Activated CD4-positive, alpha-beta T cell treated with anti-CD3 and anti-CD28 coated beads, Interleukin-2, Interleukin-4, amounts not matched to agents 100 ng/mL and 50 ng/mL, durations not matched to agents 16 hours and 8 hours (primary cell): ENCODE data around the gene SLC38A11.
"Not testable (repeated sequence)": the region's sequence is repeated elsewhere in the genome, so short reads cannot be mapped to it uniquely, and the experiment has no call there.

ENCODE experiments used
- DNase-seq: peaks from one replicate; pipeline ENCODE4 v3.0.0-alpha.2; 2020; ENCODE audit warnings: low spot score

The SLC38A11 gene

DNA sequence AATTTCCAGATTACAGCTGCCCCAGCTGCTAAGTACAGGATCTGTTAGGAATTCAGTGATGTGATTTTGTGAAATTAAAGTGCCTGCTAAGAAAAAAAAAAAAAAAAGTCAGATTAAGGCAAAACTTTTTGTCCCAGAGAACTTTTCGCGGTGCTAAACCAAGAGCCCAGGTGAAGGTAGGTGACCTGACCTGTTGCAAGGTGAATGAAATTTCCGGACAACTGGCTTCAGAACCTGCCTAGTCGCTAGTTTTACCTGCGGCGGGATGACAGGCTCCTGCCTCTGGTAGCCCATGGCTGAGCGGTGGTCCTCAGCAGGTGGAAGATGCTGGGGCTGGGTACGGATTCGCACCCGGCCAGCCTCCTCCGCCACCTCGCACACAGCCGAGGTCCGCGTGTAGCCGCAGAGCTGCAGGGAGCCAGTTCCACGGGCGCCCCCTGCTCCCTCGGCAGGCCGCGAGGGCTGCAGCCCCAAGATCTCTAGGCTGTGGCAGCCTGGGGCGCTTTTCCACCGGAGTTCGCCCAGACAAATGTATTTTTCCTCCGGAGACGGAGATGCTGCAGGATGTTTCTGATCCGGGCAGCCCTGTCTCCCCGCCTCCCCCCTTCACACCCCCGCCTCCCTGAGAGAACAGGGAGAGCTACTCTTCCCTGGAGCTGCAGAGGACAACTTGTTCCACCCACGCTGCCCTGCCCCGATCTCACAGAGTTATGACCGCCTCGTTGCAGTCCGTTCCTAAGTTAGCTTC lies at the start of gene SLC38A11:
SLC38A11 (minus strand) TSS at position 572 of the 748 bp plus-strand sequence; CDS start at position 294, 278 bp downstream.
- DNase-seq = no peak

DNA sequence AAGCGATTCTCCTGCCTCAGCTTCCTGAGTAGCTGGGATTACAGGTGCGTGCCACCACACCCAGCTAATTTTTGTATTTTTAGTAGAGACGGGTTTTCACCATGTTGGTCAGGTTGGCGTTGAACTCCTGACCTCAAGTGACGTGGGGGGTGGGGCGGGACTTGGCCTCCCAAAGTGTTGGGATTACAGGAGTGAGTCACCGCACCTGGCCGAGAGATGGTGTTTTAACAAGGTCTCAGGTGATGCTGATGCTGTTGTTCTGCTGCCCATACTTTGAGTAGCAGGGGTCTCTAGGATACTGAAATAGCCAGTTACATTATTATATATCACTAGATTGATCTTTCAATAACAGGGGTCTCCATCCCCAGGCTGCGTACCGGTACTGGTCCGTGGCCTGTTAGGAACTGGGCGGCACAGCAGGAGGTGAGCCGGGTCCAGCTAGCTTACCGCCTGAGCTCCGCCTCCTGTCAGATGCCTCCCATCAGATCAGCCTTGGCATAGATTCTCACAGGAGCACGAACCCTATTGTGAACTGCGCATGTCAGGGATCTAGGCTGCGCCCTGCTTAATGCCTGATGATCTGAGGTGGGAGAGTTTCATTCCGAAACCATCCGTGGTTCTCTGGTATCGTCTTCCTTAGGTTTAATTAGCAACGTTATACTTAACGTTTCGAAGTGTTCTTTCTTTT lies 48.3 kb upstream of the SLC38A11 start:
- DNase-seq = no peak

- no peak for DNase-seq
Observed at GRCh38 chr2:165002638-165003037, 47.3 kb upstream of the SLC38A11 start.

DNA sequence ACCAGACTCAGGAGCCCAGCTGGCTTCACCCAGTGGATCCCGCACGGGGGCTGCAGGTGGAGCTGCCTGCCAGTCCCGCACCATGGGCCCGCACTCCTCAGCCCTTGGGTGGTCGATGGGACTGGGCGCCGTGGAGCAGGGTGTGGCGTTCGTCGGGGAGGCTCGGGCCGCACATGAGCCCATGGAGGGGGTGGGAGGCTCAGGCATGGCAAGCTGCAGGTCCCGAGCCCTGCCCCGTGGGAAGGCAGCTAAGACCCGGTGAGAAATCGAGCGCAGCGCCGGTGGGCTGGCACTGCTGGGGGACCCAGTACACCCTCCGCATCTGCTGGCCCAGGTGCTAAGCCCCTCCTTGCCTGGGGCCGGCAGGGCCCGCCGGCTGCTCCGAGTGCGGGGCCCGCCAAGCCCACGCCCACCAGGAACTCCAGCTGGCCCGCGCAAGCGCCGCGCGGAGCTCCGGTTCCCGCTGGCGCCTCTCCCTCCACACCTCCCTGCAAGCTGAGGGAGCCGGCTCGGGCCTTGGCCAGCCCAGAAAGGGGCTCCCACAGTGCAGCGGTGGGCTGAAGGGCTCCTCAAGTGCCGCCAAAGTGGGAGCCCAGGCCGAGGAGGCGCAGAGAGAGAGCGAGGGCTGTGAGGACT lies 39.5 kb upstream of the SLC38A11 start:
- not testable (repeated sequence) for DNase-seq

GRCh38 chr2:164993287-164994016 lies 38.1 kb upstream of the SLC38A11 start:
- peak; percentile 15 for DNase-seq

DNA sequence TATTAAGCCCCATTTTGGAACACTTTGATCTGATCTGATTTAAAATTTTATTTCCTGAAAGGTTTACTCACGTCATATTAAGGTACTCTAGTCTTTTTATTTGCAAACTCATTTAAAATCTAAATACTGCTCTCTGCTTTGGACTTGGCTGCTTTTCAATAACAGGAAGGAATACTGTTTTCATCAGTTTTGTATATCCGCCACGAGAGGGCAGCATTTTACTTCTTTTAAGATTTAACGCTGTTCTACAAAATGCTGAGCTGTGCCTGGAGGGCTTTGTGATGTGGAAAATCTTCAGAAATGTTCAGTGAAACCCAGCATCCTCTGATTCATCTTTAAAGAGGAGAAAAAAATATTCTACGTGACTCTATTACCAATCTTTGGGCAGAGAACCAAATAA lies 37.5 kb upstream of the SLC38A11 start:
- peak; percentile 62 for DNase-seq

DNA sequence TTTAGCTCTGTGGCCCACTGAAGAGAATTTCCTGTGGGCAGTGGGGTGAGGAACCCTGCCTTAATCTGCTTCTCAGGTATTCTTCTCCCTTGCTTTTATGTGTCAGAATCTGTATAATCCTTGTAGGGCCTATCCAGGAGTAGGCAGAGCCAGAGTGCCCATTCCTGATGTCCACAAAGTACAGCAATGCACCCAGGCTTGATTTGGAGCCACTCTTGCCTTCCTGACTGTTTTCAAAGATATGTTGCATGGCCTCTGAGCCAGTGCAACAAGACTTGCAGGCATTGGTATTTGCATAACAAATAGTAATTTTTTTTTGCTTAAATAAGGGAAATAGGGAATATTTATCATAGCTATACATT lies 36.7 kb upstream of the SLC38A11 start:
- DNase-seq = not testable (repeated sequence)

GRCh38 chr2:164991361-164992092 lies 36.2 kb upstream of the SLC38A11 start:
- not testable (repeated sequence) for DNase-seq

DNA sequence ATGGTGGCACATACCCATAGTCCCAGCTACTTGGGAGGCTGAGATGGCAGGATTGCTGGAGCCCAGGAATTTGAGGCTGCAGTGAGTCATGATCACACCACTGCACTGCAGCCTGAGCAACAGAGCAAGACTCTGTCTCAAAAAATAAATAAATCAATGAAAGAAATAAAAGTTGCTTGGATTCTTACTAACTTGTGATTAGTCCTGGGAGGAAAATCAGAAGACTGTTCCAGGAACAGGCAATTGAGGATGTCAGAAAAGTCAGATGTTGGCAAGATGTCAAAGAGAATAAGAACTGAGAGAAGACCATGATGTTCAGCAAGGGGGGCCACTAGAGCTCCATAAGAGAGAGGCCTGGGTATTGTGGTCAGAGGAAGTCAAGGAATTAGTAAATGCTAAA lies 35.6 kb upstream of the SLC38A11 start:
- not testable (repeated sequence) for DNase-seq

GRCh38 chr2:164988805-164989204 lies 33.5 kb upstream of the SLC38A11 start:
- DNase-seq = not testable (repeated sequence)

- not testable (repeated sequence) for DNase-seq
Observed at GRCh38 chr2:164986027-164986426, 30.7 kb upstream of the SLC38A11 start.

- no peak for DNase-seq
Observed at GRCh38 chr2:164984428-164984827, 29.1 kb upstream of the SLC38A11 start.

DNA sequence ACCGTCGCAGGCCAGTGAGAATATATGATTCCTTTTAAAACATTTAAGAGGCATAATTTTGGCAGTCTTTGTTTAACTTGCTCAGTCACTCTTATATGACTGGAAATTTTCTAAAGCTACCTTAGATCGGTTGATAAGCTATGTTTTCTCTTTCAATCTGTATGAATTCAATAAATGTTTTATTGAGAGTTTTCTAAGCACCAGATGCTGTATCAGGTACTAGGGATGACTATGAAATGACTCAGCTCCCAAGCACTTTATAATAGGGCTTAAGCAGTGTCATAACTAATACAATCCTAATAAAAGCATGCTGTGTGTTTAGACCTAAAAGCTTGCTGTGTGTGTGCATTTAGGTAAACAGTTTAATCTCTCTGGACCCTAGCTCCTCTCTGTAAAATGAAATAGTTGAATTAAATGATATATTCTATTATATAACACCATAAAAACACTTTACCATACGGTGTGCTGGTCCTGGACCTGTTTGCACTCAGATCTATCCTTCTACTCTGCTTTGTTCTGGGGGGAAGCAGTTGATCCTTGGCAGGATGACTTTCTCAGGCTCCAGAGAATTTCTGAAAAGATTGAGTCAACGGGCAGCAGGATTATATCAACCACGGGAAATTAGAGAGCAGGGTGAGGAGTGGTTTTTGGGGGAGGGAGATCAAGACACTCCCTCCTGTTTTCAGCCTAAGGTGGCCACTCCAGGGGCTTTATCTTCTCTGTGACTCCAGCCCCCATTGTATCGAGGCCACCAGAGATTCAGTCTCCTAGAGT lies 26.1 kb upstream of the SLC38A11 start:
- DNase-seq = no peak

DNA sequence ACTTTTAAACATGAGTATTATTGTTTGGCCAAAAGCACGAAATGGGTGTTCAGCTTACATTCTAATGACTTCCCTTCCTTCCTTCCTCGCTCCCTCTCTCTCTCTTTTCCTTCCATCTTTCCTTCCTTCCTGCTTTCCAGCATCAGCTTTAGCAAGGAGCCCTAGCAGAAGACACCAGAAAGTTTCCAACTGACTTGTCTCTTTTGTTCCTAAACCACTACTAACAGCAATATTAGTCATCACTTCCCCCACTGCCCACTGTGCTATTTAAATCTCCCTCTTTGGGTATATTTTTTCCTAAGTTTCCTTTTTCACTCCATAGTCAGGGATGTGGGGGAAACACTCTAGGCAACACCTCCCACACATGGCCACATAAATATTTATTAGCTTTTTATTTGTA lies 25.4 kb upstream of the SLC38A11 start:
- DNase-seq = peak; percentile 3

GRCh38 chr2:164979113-164979512 lies 23.8 kb upstream of the SLC38A11 start:
- no peak for DNase-seq

DNA sequence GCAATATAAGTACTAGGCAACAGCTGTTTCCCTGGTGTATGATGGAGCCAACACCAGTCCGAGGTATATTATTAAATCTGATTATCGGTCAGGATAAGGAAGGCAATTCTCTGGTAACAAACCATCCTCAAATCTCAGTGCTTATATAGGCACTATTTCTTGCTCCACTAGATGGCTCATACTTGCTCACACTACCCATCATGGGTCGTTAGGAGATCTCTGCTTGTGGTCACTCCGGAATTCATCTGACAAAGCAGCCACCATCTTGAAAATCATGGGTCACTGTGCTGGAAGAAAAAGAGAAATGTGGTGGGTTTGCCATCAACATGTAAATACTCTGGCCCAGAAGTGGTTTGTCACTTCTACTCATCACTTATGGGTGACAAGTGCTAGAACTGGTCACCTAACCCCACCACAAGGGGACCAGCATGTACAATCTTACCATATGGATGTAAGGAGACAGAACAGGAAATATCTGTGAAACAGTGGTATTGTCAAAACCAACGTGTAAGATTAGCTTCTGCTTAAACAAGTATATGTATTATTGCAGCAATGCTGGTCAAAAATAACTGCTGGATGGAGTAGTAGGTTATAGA lies 21.6 kb upstream of the SLC38A11 start:
- not testable (repeated sequence) for DNase-seq

GRCh38 chr2:164976301-164976700 lies 21.0 kb upstream of the SLC38A11 start:
- DNase-seq = no peak

DNA sequence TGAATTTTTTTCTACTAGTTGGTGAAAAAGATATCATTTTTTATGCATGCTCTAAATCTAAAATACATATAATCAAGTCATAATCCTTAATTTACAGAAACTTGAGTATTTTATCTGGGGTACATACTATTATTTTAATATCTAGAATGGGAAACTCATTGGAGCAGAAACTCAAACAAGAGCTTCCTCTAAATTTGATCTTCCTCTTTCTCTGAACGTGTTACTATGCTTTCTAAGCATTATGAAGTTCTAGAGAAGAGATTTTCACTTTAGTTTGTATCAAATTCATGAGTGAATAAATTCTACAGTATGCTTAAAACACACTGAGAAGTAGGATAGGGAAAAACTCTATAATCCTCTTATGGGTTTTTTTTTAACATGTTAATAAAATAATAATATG lies 20.6 kb upstream of the SLC38A11 start:
- DNase-seq = no peak

DNA sequence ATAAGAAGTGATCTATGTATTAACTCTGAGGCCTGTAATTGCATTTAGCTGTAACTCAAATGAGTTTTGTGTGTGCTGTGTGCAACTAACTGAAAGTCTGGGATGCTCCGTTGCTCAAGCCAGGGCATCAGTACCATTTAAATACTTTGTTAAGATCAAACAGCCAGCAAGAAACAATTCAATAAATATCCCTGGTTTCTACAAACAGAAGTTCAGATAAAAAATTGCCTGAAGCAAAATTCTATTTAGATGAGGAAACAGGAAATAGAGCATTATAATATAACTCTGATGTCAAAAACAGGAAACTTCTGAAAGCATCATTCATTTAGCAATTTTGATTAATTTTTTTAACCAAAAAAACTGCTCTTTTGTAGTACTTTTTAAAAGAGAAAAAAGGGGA lies 18.9 kb upstream of the SLC38A11 start:
- DNase-seq = no peak

DNA sequence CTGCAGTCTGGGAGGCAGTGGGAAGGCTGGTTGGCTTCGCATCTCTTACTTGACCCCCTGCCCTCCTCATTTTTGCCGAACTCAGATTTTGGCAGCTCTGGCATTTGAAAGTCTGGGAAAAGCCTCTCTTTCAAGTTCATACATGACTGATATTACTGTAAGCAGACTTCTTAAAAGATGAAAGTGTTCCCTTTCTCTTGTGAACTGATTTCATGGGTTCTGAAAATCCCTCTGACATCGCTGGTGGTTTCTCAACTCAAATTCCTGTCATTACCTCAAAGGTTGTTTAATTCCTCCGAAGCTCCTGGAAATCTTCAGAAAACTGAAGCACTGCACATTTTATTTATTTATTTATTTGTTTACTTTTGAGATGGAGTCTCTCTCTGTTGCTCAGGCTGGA lies 16.9 kb upstream of the SLC38A11 start:
- no peak for DNase-seq
